ENCODE results near the gene C22orf39.
A peak's percentile ranks its signal among the peaks of the same experiment; 100 is the strongest.

Gene C22orf39, protein sequence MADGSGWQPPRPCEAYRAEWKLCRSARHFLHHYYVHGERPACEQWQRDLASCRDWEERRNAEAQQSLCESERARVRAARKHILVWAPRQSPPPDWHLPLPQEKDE

GRCh38 chr22:19447330-19448075 is at the start of gene C22orf39:
Gene C22orf39, minus strand, starts transcription at chr22:19447711. Its CDS starts 23 bp downstream, at chr22:19447688.
- DNase-seq = peak; percentile 95

GRCh38 chr22:19497245-19497644 is 49.7 kb upstream of the C22orf39 start:
- DNase-seq = peak; percentile 60

DNA sequence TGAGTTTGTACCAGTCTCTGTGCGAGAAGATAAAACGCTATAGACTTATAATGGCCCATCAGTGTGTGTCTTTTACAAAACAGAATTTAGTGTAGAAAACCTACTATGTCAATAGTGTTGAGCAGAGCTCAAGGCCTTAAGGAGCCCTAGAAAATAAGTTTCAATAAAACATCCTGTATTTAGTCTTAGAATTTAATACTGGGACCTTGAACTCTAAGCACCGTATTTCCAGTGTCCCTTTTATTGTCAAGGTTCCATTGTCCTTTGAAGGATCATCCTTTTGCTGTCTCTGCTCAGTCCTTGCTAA is 48.8 kb upstream of the C22orf39 start:
- no peak for DNase-seq

DNA sequence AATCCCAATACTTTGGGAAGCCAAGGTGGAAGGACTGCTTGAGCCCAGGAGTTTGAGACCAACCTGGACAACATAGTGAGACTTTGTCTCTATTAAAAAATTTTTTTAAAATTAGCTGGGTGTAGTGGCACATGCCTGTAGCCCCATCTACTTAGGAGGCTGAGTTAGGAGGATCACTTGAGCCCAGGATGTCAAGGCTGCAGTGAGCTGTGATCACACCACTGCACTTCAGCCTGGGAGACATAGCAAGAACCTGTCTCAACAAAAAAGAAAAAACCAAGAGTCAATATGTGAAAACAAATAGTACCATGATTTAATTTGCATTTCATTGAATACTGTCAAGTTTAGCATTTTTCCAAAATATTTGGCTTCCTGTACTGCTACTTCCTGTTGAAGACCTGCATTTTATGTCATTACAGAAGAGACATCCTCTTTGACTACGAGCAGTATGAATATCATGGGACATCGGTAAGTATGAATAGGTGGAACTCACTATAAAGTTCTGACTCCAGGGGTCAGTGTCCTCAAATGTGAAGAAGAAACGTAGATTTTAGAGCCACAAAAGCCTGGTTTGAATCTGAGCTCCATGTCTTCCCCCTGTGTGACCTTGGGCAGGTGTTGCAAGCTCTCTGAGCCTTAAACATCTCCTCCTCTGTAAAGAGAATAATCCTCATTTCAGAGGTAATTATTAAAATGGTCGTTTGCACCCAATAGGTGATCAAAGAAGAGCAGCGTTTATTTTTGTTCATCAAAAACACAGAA is 48.2 kb upstream of the C22orf39 start:
- no peak for DNase-seq

DNA sequence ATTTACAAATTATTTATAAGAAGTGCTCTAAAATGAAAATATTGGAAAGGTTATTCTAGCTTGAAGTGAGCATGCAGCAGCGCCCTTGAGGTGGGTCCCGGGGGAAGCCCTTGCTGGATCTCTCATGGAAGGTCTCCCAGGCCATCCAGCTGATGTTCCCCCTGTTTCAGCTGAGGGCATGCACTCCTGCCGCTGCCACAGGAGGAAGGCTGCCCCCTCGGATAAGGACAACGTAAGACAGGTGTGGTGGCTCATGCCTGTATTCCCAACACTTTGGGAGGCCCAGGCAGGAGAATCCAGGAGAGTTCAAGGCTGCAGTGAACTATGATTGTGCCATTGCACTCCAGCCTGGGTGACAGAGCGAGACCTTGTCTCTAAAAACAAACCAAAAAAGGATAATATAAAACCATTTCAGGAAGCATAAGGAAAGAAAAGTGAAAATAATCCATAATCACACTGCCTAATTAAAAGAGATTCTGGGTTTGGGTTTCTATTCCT is 47.2 kb upstream of the C22orf39 start:
- DNase-seq = no peak

DNA sequence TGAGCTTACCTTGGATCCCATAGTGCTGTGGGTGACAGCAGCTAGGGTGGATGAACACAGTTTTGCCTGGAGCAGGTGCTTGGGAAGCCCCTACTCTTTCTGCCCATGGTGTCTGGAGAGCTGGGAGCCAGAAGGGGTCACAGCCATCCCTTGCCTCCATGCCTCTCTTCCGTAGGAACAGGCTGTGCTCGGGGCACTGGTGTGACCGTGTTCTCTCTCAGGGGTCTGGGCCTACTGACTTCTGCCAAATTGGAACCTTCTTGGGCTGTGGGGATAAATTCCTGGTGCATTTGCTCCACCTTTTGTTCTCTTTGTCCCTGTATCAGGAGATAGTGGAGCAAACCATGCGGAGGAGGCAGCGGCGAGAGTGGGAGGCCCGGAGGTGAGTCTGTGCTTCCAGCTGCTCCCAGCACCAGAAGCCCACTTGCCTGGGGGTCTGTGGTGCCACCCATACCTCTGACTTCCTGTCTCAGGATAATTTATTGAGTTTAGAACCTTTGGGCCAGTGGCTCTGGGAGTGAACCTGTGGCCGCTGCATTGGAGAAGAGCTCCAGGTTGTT is 46.6 kb upstream of the C22orf39 start:
- DNase-seq = no peak

DNA sequence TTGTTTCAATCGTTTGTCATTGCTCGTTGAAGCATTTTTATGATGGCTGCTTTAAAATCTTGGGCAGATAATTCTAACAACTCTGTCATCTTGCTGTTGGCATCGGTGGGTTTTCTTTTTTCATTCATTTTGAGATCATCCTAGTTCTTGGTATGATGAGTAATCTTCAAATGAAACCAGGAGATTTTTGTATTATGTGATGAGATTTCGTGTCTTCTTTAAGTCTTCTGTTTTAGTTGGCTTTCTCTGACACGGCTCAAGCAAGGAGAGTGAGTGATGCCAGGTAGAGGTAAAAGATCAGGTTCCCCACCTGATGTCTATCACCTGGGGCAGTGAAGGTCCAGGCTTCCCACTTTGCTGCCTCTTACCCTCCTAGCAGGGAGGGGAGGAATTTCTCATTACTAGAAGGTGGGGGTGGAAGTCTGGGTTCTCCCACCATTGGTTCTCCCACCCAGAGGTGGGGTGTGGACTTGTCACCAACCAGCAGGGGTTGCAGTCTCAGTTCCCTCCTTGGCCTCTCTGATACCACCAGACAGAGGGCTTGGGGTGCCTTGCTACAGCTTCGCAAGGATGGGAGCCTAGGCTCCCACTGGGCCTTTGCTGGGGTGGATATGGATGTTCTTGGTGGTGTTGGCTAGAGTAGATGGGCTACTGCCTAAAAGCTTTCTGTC is 45.1 kb upstream of the C22orf39 start:
- no peak for DNase-seq

GRCh38 chr22:19490628-19491230 is 43.2 kb upstream of the C22orf39 start:
- DNase-seq = no peak

- no peak for DNase-seq
These were observed 41.7 kb upstream of the C22orf39 start for GRCh38 chr22:19488884-19489843.

GRCh38 chr22:19488285-19488684 is 40.8 kb upstream of the C22orf39 start:
- no peak for DNase-seq

GRCh38 chr22:19483481-19484244 is 36.2 kb upstream of the C22orf39 start:
- DNase-seq = no peak

- DNase-seq = no peak
These were observed 34.8 kb upstream of the C22orf39 start for GRCh38 chr22:19482297-19482696.

DNA sequence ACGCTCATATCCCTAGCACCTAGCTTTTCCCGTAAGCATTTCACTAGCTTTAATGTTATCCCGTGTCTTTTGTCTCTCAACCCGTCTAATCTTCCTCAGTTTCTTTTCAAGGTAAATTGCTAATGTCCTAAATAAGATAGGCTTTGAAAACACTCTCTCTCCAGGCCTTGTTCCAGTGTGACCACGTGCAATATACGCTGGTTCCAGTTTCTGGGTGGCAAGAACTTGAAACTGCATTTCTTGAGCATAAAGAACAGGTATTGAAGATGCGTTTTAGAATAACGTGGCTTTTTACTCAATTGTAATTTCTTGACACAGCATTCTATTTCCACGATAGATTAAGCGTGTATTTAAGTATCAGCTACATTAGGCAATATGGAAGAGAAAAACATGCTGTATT is 33.3 kb upstream of the C22orf39 start:
- no peak for DNase-seq

- no peak for DNase-seq
These were observed 32.7 kb upstream of the C22orf39 start for GRCh38 chr22:19480173-19480568.

DNA sequence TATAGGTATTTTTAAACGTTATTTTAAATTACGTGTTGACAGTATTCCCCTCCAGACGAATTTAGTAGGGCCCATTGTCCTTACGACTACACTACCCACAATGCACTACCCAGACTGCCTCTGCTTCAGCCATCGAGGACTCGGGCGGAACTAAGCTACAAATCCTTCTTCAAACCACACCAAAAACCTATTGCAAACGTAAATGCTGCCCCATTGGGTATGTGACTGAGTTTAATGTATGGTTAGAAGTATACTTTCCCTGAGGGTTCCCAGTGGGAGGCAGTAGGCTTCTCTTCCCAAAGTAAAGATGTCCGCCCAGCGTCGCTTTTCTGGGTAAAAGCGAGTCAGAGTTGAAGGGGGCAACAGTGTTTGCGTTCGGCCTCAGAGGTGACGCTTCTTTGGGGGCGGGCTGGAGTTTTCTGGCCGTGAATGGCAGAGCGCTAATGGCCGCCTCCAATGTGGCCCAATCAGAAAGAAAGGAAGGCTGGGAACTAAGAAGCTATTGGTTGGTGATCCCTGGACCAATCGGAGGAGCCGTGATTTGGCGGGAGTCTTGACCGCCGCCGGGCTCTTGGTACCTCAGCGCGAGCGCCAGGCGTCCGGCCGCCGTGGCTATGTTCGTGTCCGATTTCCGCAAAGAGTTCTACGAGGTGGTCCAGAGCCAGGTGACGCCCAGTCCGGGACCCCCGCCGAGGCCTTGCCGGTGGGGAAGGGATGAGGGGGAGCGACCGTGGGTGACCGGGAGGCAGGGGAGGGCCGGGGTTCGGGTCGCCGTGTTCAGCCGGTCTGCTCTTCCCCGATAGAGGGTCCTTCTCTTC is 32.1 kb upstream of the C22orf39 start, which contains the start of gene CDC45:
TSS of gene CDC45 (plus strand) at position 566 of the 818 bp plus-strand sequence. CDS start at position 615, 49 bp downstream.
- DNase-seq = peak; percentile 99

- peak; percentile 85 for DNase-seq
These were observed 31.4 kb upstream of the C22orf39 start, which contains the start of gene UFD1 for GRCh38 chr22:19478901-19479354. Gene UFD1, minus strand, starts transcription at chr22:19479193. Its CDS starts 108 bp downstream, at chr22:19479085.

- peak; percentile 16 for DNase-seq
These were observed 30.8 kb upstream of the C22orf39 start for GRCh38 chr22:19478045-19478900.

- no peak for DNase-seq
These were observed 30.0 kb upstream of the C22orf39 start for GRCh38 chr22:19477321-19478044.

Measured in kidney glomerular epithelial cell (primary cell).